ENCODE measurements around the gene CMKLR1.

DNA sequence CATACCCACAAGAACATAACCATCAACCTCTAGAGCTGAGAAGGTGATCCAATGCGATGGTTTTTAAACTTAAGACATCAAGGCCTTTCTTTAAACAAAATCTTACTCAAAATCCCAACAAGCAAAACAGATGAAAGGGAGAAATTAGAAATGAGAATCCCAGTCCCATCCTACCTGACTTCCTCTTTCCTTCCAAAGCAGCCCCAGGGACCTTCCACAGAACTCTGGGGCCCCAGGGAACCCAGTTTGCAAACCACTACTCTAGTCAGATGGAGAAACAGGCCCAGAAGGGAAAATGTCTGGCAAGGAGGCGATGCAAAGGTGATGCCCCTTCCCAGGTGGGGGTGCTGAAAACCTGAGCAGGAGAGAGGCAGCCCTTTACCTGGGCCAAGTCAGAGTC is 29.0 kb upstream of the CMKLR1 start:
- TF ChIP-seq, protein P1, sequence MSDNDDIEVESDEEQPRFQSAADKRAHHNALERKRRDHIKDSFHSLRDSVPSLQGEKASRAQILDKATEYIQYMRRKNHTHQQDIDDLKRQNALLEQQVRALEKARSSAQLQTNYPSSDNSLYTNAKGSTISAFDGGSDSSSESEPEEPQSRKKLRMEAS (IDR thresholded peaks at IDR 0.05): no peak
- TF ChIP-seq, protein P2, sequence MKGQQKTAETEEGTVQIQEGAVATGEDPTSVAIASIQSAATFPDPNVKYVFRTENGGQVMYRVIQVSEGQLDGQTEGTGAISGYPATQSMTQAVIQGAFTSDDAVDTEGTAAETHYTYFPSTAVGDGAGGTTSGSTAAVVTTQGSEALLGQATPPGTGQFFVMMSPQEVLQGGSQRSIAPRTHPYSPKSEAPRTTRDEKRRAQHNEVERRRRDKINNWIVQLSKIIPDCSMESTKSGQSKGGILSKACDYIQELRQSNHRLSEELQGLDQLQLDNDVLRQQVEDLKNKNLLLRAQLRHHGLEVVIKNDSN (IDR thresholded peaks at IDR 0.05): no peak
- TF ChIP-seq NFIC (IDR thresholded peaks at IDR 0.05): no peak
- no peak for TF ChIP-seq EGR1 (IDR thresholded peaks at IDR 0.05)
- no peak for TF ChIP-seq REST (IDR thresholded peaks at IDR 0.05; ENCODE audit: low read depth)
- no peak for TF ChIP-seq YY1 (IDR thresholded peaks at IDR 0.05; ENCODE audit: low read depth)
- no peak for TF ChIP-seq EP300 (IDR thresholded peaks at IDR 0.05; ENCODE audit: borderline replicate concordance)
- TF ChIP-seq RAD21 (IDR thresholded peaks at IDR 0.05; ENCODE audit: low read depth): no peak
- no peak for TF ChIP-seq CEBPB (IDR thresholded peaks at IDR 0.05)
- TF ChIP-seq FOXM1 (IDR thresholded peaks at IDR 0.05; ENCODE audit: borderline replicate concordance, low read depth): no peak
- TF ChIP-seq TCF12 (IDR thresholded peaks at IDR 0.05; ENCODE audit: low read depth): no peak
- TF ChIP-seq TAF1 (IDR thresholded peaks at IDR 0.05; ENCODE audit: low read depth): no peak
- TF ChIP-seq CREB1 (IDR thresholded peaks at IDR 0.05; ENCODE audit: low read depth): no peak
- TF ChIP-seq TEAD4 (IDR thresholded peaks at IDR 0.05): no peak
